SU-DHL-6 (cell line): ENCODE results near the gene KCNH1.

Experiments
- CTCF ChIP-seq: fragments of 200-600 bp; sonication (generic); IDR thresholded peaks from one replicate; pipeline ENCODE4 v1.5.1; 2017; ENCODE audit warnings: antibody characterized with exemption, mild to moderate bottlenecking, low read length, moderate library complexity; ENCODE audit not compliant: insufficient read depth, poor library complexity, severe bottlenecking
- EZH2phosphoT487 ChIP-seq: fragments of 200-600 bp; sonication (generic), shearing (Covaris generic); conservative IDR thresholded peaks from 2 replicates; pipeline ENCODE4 v1.6.1; 2018; ENCODE audit warnings: mild to moderate bottlenecking, antibody characterized with exemption, low read length, moderate library complexity, mixed read lengths

GRCh38 chr1:211132721-211133392, 1.1 kb downstream of the KCNH1 start:
- TF ChIP-seq CTCF (no peak), EZH2phosphoT487 (no peak)
